Astrocyte of the spinal cord (primary cell): ENCODE data around the gene YPEL3.

Source experiments
- DNase-seq: peaks from one replicate; pipeline ENCODE4 v3.0.0; 2011; ENCODE audit warnings: low read depth, low spot score
- H3K4me3 ChIP-seq: 2 replicates; pipeline ENCODE4 v1.5.1; 2011; ENCODE audit warnings: low read depth, mild to moderate bottlenecking, low read length, moderate library complexity
- in situ Hi-C: cut with HindIII; loops from 2 replicates; pipeline ENCODE4 v1.10.0; 2017; ENCODE audit warnings: low sequenced_read_pairs
- TF ChIP-seq, protein P1 (sequence below): IDR thresholded peaks from 2 replicates; pipeline ENCODE4 v1.5.1; 2012; ENCODE audit warnings: low read depth, mild to moderate bottlenecking, low read length, inconsistent platforms

Gene YPEL3

DNA sequence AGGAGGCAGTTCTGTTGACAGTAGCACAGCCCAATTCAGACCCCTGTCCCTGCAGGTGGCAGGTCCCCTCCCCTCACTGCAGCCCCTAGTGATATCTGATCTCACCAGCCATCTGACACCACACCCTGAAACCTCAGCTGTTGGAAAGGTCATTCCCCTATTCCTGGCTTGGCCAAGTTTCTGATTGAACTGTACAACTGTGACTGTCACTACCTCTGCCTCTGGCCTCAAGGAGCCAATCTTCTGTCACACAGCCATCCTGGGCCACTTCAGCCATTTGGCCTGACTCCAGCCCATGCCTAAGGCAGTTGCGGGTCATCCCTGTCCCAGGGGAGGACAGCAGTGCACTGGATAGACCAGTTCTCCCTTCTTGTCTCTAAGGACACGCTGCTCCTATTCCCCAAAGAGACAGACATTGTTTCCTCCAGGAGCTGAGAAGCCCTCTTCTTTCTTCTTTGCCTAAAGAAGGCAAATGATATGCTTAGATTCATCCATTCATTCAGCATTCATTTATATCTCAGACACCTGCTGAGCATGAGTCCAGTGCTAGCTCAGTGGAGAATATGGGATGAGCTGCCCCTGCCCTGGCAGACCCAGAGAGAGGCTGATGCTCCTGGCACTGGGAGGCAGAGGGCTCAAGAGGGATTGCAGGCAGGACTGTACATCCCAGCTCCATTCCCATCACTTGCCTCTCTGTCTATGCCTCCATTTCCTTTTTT, 35.0 kb downstream of the YPEL3 start:
- in situ Hi-C loops, result no loop called here
- H3K4me3 ChIP-seq, result no peak overlapping the region
- DNase-seq, result no peak
- TF ChIP-seq, protein P1, sequence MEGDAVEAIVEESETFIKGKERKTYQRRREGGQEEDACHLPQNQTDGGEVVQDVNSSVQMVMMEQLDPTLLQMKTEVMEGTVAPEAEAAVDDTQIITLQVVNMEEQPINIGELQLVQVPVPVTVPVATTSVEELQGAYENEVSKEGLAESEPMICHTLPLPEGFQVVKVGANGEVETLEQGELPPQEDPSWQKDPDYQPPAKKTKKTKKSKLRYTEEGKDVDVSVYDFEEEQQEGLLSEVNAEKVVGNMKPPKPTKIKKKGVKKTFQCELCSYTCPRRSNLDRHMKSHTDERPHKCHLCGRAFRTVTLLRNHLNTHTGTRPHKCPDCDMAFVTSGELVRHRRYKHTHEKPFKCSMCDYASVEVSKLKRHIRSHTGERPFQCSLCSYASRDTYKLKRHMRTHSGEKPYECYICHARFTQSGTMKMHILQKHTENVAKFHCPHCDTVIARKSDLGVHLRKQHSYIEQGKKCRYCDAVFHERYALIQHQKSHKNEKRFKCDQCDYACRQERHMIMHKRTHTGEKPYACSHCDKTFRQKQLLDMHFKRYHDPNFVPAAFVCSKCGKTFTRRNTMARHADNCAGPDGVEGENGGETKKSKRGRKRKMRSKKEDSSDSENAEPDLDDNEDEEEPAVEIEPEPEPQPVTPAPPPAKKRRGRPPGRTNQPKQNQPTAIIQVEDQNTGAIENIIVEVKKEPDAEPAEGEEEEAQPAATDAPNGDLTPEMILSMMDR, result no peak

GRCh38 chr16:30060346-30060745, 35.7 kb downstream of the YPEL3 start:
- no peak overlapping the region for H3K4me3 ChIP-seq
- TF ChIP-seq, protein P1, result no peak
- no peak for DNase-seq
- in situ Hi-C loops, result no loop called here

- TF ChIP-seq, protein P1, result peak; percentile 69
- no peak for DNase-seq
- no peak overlapping the region for H3K4me3 ChIP-seq
- in situ Hi-C loops, result no loop called here
These were observed 41.0 kb downstream of the YPEL3 start for GRCh38 chr16:30054959-30055553.

DNA sequence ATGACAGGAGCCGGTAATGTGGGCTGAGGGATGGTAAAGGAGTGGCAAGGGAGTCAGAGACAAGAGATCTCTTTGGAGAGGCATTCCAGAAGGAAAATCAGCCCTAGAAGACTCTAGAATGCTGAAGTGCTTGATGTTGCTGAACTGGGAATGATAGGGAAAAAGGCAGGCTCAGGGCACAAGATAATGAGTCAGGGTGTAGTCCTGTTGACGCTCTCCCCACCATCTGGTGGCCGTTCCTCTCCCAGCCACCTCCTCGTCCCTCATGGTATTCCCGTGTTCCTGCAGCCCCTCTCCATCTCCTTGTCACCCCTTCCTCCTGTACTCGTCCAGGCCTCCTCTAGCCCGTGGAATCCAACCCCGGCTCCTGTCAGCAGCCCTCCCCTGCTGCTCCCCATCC, 41.6 kb downstream of the YPEL3 start:
- in situ Hi-C loops, result no loop called here
- TF ChIP-seq, protein P1, result no peak
- H3K4me3 ChIP-seq, result no peak overlapping the region
- DNase-seq, result no peak

DNA sequence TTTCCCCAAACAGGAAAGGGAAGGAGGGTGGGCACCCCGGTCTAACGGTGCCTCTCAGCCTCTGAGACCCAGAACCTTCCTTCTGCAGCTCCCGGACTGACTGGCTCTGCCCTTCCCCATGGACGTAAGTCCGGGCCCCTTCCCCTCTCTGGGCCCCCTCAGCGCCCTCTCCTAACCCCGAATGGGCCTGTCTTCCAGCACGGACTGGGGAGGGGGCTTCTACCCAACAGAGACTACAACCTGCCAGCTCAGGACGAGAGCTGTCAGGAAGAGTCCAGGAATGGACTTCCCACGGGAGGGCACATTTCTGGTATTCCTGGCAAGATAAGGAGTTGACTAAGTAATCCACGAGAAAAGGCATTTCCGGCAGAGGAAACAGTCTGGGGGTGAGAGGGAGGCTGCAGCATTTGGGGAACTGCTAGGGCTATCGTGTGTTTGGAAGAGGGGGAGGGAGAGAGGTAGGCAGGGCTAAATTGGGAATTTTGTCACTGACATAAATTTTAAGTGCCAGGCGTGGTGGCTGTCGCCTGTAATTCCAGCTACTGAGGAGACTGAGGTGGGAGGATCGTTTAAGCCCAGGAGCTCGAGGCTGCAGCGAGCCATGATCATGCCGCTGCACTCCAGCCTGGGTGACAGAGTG, 42.5 kb downstream of the YPEL3 start:
- in situ Hi-C loops, result no loop called here
- peak overlapping the region; percentile 70 for H3K4me3 ChIP-seq
- DNase-seq, result no peak
- TF ChIP-seq, protein P1, result no peak

DNA sequence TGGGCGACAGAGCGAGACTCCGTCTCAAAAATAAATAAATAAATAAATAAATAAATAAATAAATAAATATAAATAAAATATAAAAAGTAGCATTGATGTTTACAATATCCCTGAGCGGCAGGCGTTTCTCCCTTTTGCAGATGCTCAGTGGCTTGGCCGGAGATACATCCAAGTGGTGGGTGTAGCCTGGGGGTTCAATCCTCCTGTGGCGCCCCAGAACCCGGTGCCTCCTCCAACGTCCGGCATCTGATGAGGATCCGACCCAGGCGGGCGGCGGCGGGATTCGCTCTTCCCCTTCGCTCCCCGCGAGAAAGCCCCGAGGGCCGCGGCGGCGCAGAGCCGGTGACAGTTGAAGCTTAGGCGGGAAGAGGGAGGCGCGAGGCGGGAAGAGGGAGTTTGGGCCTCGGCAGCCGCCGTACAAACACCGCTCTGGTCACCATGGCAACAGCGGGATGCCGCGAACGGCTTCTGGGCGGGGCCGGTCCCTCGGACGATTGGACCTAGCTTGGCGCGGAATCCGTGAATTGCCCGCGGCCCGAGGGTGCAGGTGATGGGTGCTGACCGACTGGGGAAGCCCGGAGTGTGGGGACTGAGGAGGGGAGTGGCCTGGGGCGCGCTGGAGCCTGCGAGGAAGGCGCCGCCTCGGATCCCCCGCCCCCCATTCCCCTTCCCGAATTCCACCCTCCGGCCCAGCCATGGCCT, 43.2 kb downstream of the YPEL3 start:
- TF ChIP-seq, protein P1, result no peak
- in situ Hi-C loops, result no loop called here
- peak; percentile 90 for DNase-seq
- peak overlapping the region; percentile 70 for H3K4me3 ChIP-seq
